Measurements from ENCODE around the gene ALDOC.

The ALDOC gene

DNA sequence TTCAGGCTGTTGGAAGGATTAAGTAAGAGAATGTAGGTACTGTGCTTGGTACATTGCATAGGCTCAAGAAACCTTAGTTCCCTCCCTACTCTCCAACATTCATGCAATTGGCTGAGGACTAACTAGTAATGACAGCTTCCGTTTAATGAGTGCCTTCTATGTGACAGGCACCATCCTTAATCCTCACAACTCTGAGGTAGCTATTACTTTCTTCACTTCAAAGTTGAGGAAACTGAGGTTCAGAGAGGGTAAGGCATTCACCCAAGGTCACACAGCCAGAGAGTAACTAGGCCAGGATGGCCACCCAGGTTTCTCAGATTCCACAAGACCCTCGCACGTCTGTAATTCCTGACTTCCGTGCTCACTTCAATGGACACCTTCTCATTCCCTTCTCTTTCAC, 46.4 kb downstream of the ALDOC start:
- DNase-seq = no peak

DNA sequence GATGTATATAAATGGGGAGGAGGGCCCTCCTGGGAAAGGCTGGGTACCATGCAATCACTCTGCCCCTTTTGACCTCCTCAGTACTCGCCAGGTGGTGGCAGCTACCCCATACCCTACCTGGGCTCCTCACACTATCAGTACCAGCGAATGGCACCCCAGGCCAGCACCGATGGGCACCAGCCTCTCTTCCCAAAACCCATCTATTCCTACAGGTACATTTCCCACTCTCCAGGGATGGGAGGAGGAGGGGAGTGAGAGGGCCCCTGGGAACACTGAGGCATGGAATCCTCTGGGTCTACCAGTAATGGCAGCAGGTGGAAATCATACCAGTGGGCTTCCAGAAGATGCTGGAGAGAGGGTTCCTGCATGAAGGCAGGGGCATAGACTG, 47.7 kb downstream of the ALDOC start:
- no peak for DNase-seq

- no peak for DNase-seq
These were observed 48.2 kb downstream of the ALDOC start for GRCh38 chr17:28528327-28529012.

DNA sequence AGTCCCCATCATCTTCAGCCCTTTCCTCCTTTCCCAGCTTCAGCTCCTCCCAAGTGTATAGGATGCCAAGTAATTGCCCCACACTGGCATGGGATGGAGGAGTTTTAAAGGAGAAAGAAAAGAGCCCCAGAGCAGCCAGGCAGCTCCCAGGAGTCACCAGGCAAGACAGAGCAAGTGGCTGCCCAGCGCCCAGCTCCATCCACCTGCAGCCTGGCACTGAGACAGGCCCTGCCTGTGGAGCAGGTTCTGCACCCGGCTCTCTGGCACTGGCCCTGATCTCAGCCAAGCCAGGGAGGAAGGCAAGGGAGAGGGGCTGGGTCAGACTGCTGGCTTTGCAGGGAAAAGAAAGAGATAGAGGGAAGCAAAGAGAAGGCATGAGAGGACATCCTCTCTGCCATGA, 48.8 kb downstream of the ALDOC start:
- DNase-seq = no peak

- DNase-seq = no peak
These were observed 49.5 kb downstream of the ALDOC start for GRCh38 chr17:28527181-28527681.

DNA sequence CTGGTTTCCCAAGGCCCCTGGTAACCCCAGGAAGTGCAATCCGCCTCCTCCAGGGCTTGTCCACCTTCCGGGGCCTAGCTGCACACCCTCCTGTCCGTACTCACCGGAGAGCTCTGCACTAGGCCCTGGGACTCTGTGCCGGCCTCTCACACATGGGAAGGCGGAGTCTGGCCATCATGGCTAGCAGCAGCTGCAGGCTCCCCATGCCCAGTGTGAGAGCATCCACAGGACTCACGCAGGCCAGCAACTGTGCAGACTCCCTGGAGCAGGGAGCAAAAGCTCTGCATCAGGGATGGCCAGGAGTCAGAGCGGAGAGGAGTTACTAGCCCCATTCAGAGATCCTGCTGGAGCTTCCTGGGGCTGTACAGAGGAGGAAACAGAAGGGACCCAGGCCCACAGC, 50.3 kb downstream of the ALDOC start:
- DNase-seq = peak; percentile 34

- DNase-seq = no peak
These were observed 51.9 kb downstream of the ALDOC start for GRCh38 chr17:28524476-28525424.

- DNase-seq = no peak
These were observed 52.8 kb downstream of the ALDOC start for GRCh38 chr17:28523876-28524275.

- no peak for DNase-seq
These were observed 53.5 kb downstream of the ALDOC start for GRCh38 chr17:28523186-28523585.

All from retina (tissue), 1 donor.